ENCODE data around the gene DEDD2. TPM values are rescaled to one million over a fixed set of nuclear protein-coding genes. Genes with fewer than 3 reads are reported as not detected.

The DEDD2 gene
- total RNA-seq, 1 donor from 2014 or later = 19.9 TPM

- H3K27me3 Mint-ChIP-seq (ENCODE audit: low read depth) = peaks cover 29% of the 10 kb centered on the region
- DNase-seq (ENCODE audit: low spot score) = no peak
- no peaks in the 10 kb centered on the region for H3K36me3 Mint-ChIP-seq (ENCODE audit: low read depth)
- no peak overlapping the region for H3K27ac Mint-ChIP-seq (ENCODE audit: unreplicated experiment)
- no peaks in the 10 kb centered on the region for H3K4me1 Mint-ChIP-seq (ENCODE audit: low read depth)
- no peak overlapping the region for H3K4me3 Mint-ChIP-seq (ENCODE audit: unreplicated experiment)
- TF ChIP-seq, protein P1, sequence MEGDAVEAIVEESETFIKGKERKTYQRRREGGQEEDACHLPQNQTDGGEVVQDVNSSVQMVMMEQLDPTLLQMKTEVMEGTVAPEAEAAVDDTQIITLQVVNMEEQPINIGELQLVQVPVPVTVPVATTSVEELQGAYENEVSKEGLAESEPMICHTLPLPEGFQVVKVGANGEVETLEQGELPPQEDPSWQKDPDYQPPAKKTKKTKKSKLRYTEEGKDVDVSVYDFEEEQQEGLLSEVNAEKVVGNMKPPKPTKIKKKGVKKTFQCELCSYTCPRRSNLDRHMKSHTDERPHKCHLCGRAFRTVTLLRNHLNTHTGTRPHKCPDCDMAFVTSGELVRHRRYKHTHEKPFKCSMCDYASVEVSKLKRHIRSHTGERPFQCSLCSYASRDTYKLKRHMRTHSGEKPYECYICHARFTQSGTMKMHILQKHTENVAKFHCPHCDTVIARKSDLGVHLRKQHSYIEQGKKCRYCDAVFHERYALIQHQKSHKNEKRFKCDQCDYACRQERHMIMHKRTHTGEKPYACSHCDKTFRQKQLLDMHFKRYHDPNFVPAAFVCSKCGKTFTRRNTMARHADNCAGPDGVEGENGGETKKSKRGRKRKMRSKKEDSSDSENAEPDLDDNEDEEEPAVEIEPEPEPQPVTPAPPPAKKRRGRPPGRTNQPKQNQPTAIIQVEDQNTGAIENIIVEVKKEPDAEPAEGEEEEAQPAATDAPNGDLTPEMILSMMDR (IDR thresholded peaks at IDR 0.05) = no peak
- no peaks in the 10 kb centered on the region for H3K9me3 Mint-ChIP-seq (ENCODE audit: low read depth)
Measured at GRCh38 chr19:42168206-42168605, 49.3 kb downstream of the DEDD2 start.

DNA sequence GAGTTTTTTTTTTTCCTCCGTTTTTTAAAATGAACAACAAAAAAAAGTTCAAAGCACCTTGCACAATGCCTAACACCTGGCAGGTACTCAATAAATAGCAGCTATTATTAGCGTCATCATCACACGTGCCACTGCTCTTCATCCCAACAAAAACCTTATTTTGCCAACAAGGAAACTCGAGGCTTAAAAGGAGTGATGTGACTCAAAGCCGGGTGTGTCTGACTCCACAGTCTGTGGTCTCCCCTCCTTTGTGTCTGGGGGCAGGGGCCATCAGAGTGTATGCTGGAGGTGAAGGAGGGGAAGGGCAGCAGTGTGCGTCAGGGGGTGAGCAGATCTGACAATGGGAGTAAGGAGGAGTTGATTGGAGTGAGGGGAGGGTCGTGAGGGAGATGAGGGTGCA, 51.2 kb downstream of the DEDD2 start:
- Mint-ChIP-seq H3K27me3 (ENCODE audit: low read depth) (peaks cover 38% of the 10 kb centered on the region), H3K9me3 (ENCODE audit: low read depth) (no peaks in the 10 kb centered on the region), H3K4me1 (ENCODE audit: low read depth) (no peaks in the 10 kb centered on the region), H3K27ac (ENCODE audit: unreplicated experiment) (no peak overlapping the region), H3K4me3 (ENCODE audit: unreplicated experiment) (no peak overlapping the region), H3K36me3 (ENCODE audit: low read depth) (no peaks in the 10 kb centered on the region)
- TF ChIP-seq, protein P1 (IDR thresholded peaks at IDR 0.05) = no peak
- no peak for DNase-seq (ENCODE audit: low spot score)

- Mint-ChIP-seq H3K36me3 (ENCODE audit: low read depth) (no peaks in the 10 kb centered on the region), H3K27ac (ENCODE audit: unreplicated experiment) (no peak overlapping the region), H3K27me3 (ENCODE audit: low read depth) (peaks cover 44% of the 10 kb centered on the region), H3K9me3 (ENCODE audit: low read depth) (no peaks in the 10 kb centered on the region), H3K4me3 (ENCODE audit: unreplicated experiment) (no peak overlapping the region), H3K4me1 (ENCODE audit: low read depth) (no peaks in the 10 kb centered on the region)
- no peak for DNase-seq (ENCODE audit: low spot score)
- TF ChIP-seq, protein P1 (IDR thresholded peaks at IDR 0.05) = no peak
Measured at GRCh38 chr19:42165146-42165545, 52.3 kb downstream of the DEDD2 start.

DNA sequence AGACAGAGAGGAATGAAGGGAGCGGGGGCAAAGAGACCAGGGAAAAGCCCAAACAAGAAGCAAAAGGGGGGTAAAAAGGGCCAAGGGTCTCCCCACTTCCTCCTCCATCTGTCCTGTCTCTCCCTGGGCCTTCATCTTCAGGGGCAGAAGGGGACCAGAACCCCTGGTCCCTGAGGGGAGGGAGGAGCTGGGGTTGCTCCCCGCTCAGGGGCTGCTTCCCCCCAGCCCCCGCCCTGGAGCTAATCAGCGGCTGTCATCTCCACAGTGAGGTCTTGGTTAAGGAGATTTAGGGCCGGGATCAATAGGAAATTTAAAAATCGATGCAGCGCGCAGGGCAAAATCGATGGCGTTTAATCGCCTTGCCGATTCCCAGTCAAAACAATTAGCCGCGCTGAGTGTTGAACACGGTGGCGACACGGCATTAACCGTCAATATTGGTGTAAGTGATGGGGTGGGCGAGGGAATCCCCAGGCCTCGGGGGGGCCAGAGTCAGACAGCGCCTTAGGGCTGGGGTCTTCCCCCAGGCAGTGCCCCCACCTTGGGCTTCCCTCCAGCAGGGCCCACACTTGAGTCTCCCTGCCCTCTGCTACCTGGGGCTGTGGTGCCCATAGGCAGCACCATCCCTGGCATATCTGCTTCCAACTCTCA, 55.7 kb downstream of the DEDD2 start:
- H3K27ac Mint-ChIP-seq (ENCODE audit: unreplicated experiment) = no peak overlapping the region
- H3K9me3 Mint-ChIP-seq (ENCODE audit: low read depth) = no peaks in the 10 kb centered on the region
- peaks cover 67% of the 10 kb centered on the region for H3K27me3 Mint-ChIP-seq (ENCODE audit: low read depth)
- no peaks in the 10 kb centered on the region for H3K4me1 Mint-ChIP-seq (ENCODE audit: low read depth)
- no peaks in the 10 kb centered on the region for H3K36me3 Mint-ChIP-seq (ENCODE audit: low read depth)
- no peak for DNase-seq (ENCODE audit: low spot score)
- H3K4me3 Mint-ChIP-seq (ENCODE audit: unreplicated experiment) = no peak overlapping the region
- TF ChIP-seq, protein P1 (IDR thresholded peaks at IDR 0.05) = no peak

DNA sequence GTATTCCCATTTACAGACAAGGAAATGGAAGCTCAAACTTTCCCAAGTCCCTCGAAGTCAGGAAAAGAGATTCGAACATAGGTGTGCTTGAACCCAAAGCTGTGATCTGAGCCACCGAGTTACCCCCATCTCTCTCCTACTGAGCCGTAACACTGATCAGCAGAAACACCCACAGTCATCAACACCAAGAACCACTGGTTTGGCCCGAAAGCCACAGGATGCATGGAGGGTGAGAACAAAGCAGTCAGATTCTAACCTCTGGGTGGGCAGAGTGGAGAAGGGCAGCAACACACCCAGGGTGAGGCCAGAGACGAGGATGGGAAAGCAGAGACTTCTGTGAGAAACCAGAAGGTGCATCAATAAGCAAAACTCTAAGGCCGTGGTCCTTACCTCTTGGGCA, 57.5 kb downstream of the DEDD2 start:
- no peak overlapping the region for H3K4me3 Mint-ChIP-seq (ENCODE audit: unreplicated experiment)
- H3K4me1 Mint-ChIP-seq (ENCODE audit: low read depth) = no peaks in the 10 kb centered on the region
- peaks cover 70% of the 10 kb centered on the region for H3K27me3 Mint-ChIP-seq (ENCODE audit: low read depth)
- TF ChIP-seq, protein P1 (IDR thresholded peaks at IDR 0.05) = no peak
- H3K27ac Mint-ChIP-seq (ENCODE audit: unreplicated experiment) = no peak overlapping the region
- no peaks in the 10 kb centered on the region for H3K9me3 Mint-ChIP-seq (ENCODE audit: low read depth)
- no peak for DNase-seq (ENCODE audit: low spot score)
- H3K36me3 Mint-ChIP-seq (ENCODE audit: low read depth) = no peaks in the 10 kb centered on the region
